Globus pallidus (tissue), 1 donor: ENCODE data around the gene INTS3.

Experiments
- DNase-seq: peaks from one replicate; pipeline ENCODE4 v3.0.0-alpha.2; 2015; ENCODE audit warnings: low spot score

The INTS3 gene

GRCh38 chr1:153796786-153797659 is 69.2 kb downstream of the INTS3 start:
- peak; percentile 59 for DNase-seq

DNA sequence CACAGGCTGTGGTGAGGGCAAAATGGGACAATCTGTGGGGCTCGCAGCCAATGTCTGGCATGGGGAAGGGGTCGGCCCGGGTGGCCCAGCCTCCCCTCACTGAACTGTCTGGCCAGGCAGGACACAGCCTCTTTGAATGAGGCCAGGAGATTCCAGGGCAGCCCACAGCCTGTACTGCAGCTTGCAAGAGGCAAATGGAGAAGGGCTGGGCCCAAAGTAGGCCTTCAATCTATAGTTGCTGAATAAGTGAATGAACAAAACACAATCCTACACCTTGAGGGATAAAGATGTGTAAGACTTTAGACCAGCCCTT is 70.6 kb downstream of the INTS3 start:
- DNase-seq = no peak

DNA sequence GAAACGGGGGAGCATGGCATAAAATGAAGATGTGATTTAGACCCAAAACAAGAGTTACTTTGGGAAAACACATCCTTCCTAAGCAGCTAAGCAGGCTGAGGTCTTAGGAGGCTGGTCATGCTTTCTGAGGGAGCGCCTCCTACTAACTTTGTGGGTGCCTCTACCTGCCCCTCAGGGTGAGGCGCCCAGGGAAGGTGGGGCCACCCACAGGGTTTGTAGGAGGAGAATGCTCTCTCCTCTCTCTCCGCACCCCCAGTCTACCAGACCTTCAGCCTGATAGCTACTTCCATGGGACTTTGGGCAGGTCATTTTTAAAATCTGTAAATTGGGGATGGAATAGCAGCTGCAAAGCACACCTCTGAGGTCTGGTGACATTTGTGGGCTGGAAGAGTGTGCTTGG is 71.2 kb downstream of the INTS3 start:
- DNase-seq = no peak

GRCh38 chr1:153799566-153800465 is 72.0 kb downstream of the INTS3 start:
- DNase-seq = no peak

- DNase-seq = no peak
Observed at GRCh38 chr1:153800516-153800915, 72.7 kb downstream of the INTS3 start.

DNA sequence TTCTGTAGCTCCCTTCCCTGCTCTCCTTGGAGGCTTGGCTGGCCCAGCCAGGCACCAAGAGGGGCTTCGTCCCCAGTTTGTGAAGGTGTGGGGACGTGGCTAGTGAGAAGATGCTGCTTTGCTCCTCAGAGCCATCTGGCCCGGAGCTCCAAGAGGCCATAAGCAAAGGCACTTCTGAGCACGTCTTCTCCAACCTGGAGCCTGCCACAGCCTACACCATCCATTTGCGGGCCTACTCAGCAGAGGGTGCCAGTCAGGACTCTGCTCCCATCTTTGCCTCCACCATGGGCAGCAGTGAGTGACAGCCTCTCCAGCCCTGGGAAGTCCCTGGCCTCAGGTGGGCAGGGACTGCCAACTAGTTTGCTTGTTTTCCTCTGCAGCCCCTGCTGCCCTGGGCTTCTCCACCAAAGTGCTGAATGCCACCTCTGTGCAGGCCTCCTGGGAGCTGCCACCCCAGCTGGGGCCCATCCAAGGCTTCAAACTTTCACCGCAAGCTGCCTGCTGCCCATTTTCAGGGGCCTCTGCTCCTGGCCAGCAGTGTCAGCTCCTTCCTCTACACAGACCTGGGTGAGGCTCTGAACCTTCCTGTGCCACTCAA is 73.3 kb downstream of the INTS3 start:
- no peak for DNase-seq

- DNase-seq = no peak
Observed at GRCh38 chr1:153801786-153802697, 74.2 kb downstream of the INTS3 start.

GRCh38 chr1:153803470-153804056 is 75.7 kb downstream of the INTS3 start:
- DNase-seq = no peak

DNA sequence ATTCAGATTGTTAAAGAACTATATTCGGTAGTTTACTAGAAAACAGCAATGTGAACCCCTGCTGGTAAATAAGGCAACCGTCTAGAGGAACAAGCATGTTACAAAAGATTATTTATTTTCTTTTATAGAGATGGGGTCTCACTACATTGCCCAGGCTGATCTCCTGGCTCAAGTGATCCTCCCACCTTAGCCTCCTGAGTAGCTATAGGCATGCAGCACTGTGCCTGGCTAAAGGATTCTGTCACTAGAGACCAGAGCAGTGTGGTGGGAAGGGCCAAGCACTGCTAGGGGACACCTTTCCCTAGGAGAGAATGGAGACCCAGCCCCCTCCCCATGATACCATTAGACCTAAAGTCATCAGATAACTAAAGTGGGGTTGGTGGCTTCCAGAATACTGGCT is 76.3 kb downstream of the INTS3 start:
- no peak for DNase-seq

DNA sequence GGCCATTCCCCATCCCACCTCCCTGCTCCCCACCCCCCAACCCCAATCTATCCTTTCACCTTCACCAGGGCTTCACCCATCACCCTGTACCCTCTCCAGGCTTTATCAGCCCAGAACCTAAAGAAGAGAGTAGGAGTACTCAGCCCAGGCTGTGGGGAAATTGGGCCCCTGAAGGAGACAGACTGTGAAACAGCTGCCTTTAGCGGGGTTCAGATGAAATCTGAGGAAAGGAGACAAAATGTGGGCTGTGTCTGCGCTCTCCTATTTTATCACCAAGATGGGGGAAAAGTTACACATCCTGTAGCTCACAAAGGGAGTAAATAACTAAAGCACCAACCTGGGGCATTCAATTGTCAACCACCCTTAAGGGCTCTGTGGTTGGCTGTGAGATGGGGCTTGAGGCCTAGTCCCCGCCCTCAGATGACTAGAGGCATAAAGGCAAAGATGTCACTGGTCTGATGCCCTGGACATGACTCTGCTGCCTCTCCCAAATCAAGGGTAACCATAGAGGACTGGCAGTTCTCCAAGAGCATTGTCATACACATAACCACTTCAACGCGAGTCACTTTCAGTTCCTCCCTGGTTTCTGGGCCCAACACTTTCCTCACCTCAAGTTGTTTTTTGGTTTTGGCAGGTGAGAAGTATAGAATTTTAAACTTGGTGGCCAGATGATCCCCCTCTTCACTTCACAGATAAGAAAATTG is 77.3 kb downstream of the INTS3 start:
- no peak for DNase-seq

GRCh38 chr1:153805886-153806719 is 78.3 kb downstream of the INTS3 start:
- no peak for DNase-seq

DNA sequence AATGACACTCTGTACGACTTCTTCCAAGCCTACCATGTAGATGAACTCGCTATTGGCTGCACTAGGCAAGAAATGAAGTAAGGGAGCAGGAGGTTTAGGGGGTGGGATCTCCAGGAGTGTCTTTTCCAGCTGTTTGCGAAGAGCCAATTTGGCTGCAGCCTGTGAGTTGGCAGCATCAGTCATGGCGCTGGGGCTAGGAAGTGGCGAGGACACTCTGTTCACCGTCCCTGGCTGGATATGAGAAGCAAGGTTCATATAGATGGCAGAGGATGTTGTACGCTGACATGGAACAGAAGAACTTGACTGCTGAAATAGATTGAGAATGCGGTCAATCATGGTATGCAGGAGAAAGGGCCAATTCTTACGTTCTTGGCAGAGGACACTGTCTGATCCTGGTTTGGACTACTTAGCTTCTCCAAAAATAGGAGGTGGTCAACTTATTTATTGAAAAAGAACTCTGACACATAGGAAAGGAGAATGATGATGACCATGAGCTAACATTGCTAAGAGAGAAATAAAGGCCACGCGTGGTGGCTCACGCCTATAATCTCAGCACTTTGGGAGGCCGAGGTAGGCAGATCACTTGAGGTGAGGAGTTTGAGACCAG is 88.5 kb downstream of the INTS3 start:
- no peak for DNase-seq

GRCh38 chr1:153818876-153819275 is 91.0 kb downstream of the INTS3 start:
- no peak for DNase-seq
